Fibroblast of mammary gland (primary cell): ENCODE data around the gene SNX20.
A peak's percentile ranks its signal among the peaks of the same experiment; 100 is the strongest.

Experiments
- DNase-seq: peaks from one replicate; pipeline ENCODE4 v3.0.0-alpha.2; 2010; ENCODE audit warnings: low read depth
- H3K4me3 ChIP-seq: 2 replicates; pipeline ENCODE4 v1.5.1; 2011; ENCODE audit warnings: low read depth, mild to moderate bottlenecking, low read length, moderate library complexity; ENCODE audit not compliant: control insufficient read depth
- CTCF ChIP-seq: conservative IDR thresholded peaks from 2 replicates; pipeline ENCODE4 v1.5.1; 2011; ENCODE audit warnings: low read depth, low read length, inconsistent platforms; ENCODE audit not compliant: control insufficient read depth, insufficient read depth

The SNX20 gene

GRCh38 chr16:50631249-50631984, 49.7 kb downstream of the SNX20 start:
- TF ChIP-seq CTCF = no peak
- no peak for DNase-seq
- no peak overlapping the region for H3K4me3 ChIP-seq

GRCh38 chr16:50630394-50631020, 50.6 kb downstream of the SNX20 start:
- no peak for TF ChIP-seq CTCF
- DNase-seq = no peak
- no peak overlapping the region for H3K4me3 ChIP-seq

GRCh38 chr16:50629334-50629733, 51.8 kb downstream of the SNX20 start:
- DNase-seq = no peak
- TF ChIP-seq CTCF = no peak
- H3K4me3 ChIP-seq = no peak overlapping the region

GRCh38 chr16:50628156-50628802, 52.8 kb downstream of the SNX20 start:
- TF ChIP-seq CTCF = no peak
- no peak overlapping the region for H3K4me3 ChIP-seq
- DNase-seq = no peak

GRCh38 chr16:50627419-50627818, 53.7 kb downstream of the SNX20 start:
- H3K4me3 ChIP-seq = no peak overlapping the region
- peak; percentile 21 for DNase-seq
- TF ChIP-seq CTCF = peak; percentile 15

GRCh38 chr16:50626868-50627267, 54.2 kb downstream of the SNX20 start:
- TF ChIP-seq CTCF = no peak
- no peak overlapping the region for H3K4me3 ChIP-seq

More at GRCh38 chr16:50626868-50627267, 54.2 kb downstream of the SNX20 start:
- no peak for DNase-seq
